Bronchial epithelial cell (primary cell): ENCODE results near the gene KANK2. TPM values are rescaled to one million over a fixed set of nuclear protein-coding genes. Genes with fewer than 3 reads are reported as not detected.
"Not testable (repeated sequence)": the region's sequence is repeated elsewhere in the genome, so short reads cannot be mapped to it uniquely, and the experiment has no call there.

Experiments
- DNase-seq: peaks from one replicate; pipeline ENCODE4 v3.0.0-alpha.2; 2010; ENCODE audit warnings: low read depth
- FAIRE-seq: peaks from 2 replicates; lab custom pipeline; 2011; peaks lifted over from hg19 to GRCh38; lab: Jason Lieb, UNC
- H3K27me3 ChIP-seq: 2 replicates; pipeline ENCODE4 v1.5.1; 2011; ENCODE audit warnings: low read length; ENCODE audit not compliant: control insufficient read depth, insufficient read depth
- H3K36me3 ChIP-seq: 2 replicates; pipeline ENCODE4 v1.5.1; 2011; ENCODE audit warnings: low read length; ENCODE audit not compliant: control insufficient read depth, insufficient read depth
- H3K4me3 ChIP-seq: 2 replicates; pipeline ENCODE4 v1.5.1; 2011; ENCODE audit warnings: mild to moderate bottlenecking, low read depth, low read length, control low read depth
- total RNA-seq: library from RNA; depleted of rRNA; stranded (reverse); fragments of >200 nt; gene quantifications from 2 replicates; pipeline ENCODE4 v1.2.1, GENCODE V29; 2014
- TF ChIP-seq, protein P1 (sequence below): IDR thresholded peaks from 2 replicates; pipeline ENCODE4 v1.5.1; 2011; ENCODE audit warnings: mild to moderate bottlenecking, moderate library complexity, low read length, control low read depth, inconsistent platforms; ENCODE audit not compliant: insufficient read depth, severe bottlenecking

The KANK2 gene
- total RNA-seq, 1 donor from 2014 or later: 10.8 TPM

DNA sequence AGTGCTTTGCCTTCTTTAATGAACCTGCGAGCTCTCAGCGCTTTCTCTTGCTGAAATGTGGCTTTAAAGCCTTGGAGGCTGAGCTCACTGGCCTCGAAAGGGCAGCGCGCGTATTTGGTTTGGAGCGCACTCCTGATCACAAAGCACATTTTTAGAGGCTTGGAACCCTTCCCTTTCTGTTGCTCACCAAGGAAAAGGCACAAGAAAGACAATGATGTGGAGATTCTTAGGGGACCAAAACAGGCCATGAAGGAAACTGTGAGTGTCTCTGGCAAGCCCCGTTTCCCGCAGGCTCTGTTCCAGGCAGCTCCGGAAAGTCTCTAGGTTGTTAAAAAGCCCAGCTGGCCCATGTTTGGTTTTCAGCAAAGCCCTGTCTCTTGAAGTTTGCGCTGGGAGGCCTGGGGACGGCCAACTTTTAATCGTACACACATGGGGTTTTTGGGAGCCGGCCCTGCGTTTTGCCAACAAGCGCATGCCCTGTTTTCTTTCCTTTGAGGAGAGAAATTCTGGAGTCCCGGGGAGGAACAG lies 32.4 kb downstream of the KANK2 start:
- TF ChIP-seq, protein P1, sequence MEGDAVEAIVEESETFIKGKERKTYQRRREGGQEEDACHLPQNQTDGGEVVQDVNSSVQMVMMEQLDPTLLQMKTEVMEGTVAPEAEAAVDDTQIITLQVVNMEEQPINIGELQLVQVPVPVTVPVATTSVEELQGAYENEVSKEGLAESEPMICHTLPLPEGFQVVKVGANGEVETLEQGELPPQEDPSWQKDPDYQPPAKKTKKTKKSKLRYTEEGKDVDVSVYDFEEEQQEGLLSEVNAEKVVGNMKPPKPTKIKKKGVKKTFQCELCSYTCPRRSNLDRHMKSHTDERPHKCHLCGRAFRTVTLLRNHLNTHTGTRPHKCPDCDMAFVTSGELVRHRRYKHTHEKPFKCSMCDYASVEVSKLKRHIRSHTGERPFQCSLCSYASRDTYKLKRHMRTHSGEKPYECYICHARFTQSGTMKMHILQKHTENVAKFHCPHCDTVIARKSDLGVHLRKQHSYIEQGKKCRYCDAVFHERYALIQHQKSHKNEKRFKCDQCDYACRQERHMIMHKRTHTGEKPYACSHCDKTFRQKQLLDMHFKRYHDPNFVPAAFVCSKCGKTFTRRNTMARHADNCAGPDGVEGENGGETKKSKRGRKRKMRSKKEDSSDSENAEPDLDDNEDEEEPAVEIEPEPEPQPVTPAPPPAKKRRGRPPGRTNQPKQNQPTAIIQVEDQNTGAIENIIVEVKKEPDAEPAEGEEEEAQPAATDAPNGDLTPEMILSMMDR: no peak
- no peak for DNase-seq
- H3K36me3 ChIP-seq: peaks cover 3% of the 10 kb centered on the region
- H3K27me3 ChIP-seq: no peaks in the 10 kb centered on the region
- FAIRE-seq: no peak
- no peak overlapping the region for H3K4me3 ChIP-seq

DNA sequence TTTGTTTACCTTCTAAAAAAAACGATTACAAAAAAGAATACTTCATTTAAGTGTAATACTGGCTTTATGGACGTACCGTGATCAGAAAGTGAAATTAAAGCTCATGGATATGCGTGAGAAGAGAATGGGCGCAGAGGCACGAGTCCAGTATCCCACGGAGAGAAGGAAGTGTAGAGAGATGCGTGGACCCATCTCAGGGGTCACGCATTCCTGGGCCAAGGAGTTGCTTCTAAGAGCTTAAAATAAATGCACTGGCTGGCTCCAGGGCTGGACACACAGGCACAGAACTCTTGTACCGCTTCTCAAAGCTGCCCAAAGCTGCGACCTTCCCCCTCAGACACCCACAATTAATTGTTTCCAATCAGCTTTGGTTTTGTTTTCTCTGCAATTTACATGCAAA lies 33.0 kb downstream of the KANK2 start:
- H3K27me3 ChIP-seq: no peaks in the 10 kb centered on the region
- no peak for DNase-seq
- H3K4me3 ChIP-seq: no peak overlapping the region
- TF ChIP-seq, protein P1: no peak
- no peak for FAIRE-seq
- H3K36me3 ChIP-seq: peaks cover 2% of the 10 kb centered on the region

DNA sequence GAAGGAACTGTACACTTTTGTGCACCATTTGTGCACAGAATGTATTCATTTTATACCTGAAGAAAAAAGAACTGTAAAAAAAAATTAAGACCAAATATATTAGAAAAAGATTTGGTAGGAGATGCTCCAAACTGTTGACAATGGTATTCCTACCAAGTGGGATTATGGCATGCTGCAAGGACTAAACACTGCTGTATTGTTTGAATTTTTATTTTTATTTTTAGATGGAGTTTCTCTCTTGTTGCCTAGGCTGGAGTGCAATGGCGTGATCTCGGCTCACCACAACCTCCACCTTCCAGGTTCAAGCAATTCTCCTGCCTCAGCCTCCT lies 36.9 kb downstream of the KANK2 start:
- not testable (repeated sequence) for H3K36me3 ChIP-seq, FAIRE-seq, DNase-seq, H3K27me3 ChIP-seq, H3K4me3 ChIP-seq

DNA sequence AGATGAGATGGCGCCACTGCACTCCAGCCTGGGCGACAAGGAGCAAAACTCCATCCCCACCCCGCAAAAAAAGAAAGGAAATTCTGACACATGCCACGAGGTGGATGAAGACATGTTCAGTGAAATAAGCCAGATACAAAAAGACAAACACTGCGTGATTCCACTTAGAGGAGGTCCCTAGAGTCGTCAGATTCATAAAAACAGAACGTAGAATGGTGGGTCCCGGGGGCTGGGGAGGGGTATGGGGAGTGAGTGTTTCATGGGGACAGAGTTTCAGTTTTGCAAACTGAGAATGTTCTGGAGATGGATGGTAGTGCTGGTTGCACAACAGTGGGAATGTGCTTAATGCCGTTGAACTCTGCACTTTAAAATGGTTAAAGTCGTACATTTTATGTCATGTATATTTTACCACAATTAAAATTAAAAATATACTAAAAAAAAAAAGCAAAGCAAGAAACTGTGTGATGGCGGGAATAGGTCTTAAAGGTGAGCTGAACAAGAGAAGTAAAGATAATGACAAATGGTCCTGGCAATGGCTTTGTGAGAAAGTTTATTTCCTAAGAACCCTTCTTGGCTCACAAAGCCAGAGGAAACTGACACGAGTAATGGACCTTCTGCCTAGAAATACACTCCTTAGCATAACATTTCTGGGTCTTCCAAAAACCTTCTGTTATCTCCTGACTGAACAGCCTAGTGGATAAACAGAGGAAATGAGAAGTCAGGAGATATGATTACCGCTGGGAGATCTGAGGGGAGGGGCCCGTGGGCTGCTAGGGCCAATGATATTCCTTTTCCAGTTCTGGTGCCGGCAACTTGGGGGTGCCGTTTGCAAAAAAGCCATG lies 37.5 kb downstream of the KANK2 start:
- DNase-seq: no peak
- no peaks in the 10 kb centered on the region for H3K27me3 ChIP-seq
- no peak for FAIRE-seq
- TF ChIP-seq, protein P1: no peak
- no peaks in the 10 kb centered on the region for H3K36me3 ChIP-seq
- no peak overlapping the region for H3K4me3 ChIP-seq

DNA sequence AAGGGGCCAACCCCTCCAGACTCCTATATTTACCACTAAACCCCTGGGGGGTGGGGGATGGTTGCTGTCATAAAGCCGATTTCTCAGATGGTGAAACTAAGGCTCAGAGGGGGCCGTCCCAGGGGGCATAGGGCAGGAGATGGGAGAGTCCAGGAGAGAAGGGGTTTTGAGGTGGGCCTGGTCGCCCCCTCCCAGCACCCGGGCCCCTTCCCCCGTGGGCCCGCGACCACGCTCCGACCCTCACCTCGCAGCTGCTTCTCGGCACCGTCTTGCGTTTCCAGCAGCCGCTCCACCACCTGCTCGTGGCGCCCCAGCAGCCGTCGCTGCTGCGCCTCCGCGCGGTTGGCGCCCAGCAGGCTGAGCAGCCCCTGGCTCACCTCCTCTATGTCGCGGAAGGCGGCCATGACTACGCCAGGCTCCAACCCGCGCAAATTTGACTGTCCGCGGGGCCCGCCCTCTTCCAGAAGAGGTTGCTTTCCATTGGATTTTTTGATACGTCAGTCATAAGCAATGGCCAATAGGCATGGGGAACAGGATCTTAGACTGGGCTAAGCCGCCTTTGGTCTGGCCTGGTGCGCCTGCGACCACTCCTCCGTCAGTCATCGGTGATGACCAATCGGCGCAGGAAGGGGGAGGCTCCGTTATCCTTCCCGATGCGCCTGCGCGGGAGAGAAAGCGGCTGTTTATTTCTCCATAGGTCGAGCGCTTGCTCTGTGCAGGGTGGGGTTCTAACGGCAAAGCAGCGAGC lies 41.8 kb downstream of the KANK2 start, which contains the start of gene SPC24:
SPC24 (minus strand) TSS at position 410 of the 748 bp plus-strand sequence; CDS start at position 404, 6 bp downstream.
- H3K4me3 ChIP-seq: peak within 1 kb of the TSS; percentile 75
- DNase-seq (peak; percentile 95), FAIRE-seq (no peak)
- TF ChIP-seq, protein P1: no peak
- no peaks in the 10 kb centered on the region for H3K27me3 ChIP-seq
- H3K36me3 ChIP-seq: no peaks in the 10 kb centered on the region

DNA sequence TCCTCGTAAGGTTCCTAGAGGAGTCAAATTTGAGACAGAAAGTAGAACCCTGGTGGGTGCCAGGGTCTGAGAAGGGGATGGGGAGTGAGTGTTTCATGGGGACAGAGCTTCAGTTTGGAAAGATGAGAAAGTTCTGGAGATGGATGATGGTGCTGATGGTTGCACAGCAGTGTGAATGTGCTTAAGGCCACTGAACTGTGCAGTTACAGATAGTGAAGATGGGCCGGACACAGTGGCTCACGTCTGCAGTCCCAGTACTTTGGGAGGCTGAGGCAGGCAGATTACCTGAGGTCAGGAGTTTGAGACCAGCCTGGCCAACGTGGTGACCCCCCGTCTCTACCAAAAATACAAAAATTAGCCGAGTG lies 42.7 kb downstream of the KANK2 start:
- DNase-seq: no peak
- no peaks in the 10 kb centered on the region for H3K27me3 ChIP-seq
- no peak overlapping the region for H3K4me3 ChIP-seq
- FAIRE-seq: no peak
- H3K36me3 ChIP-seq: no peaks in the 10 kb centered on the region
- TF ChIP-seq, protein P1: no peak
